Measurements from ENCODE around the gene RHOXF2B.
"Not testable (repeated sequence)": the region's sequence is repeated elsewhere in the genome, so short reads cannot be mapped to it uniquely, and the experiment has no call there.

The RHOXF2B gene

DNA sequence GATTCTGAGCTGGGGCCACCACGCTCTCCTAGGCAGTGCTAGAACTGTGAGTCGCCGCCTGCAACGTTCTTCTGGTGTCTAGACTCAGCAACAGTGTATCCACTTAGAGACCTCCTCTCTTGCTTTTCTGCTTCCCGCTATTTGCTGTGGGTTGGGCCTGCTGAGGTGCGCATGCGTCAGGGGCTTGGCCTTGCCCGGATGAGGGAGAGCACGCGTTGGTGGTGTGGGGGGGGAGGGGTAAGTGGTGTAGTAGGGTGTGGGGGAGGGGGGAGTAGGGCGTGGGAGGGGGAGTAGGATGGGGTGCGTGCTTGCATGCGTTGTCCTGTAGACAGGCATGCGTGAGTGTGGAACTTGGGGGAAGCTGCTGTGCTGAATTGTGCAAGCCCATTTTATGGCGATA lies at the start of gene RHOXF2B:
RHOXF2B (minus strand) TSS at position 101 of the 400 bp plus-strand sequence. CDS start 138 bp downstream, outside the sequence.
- DNase-seq (ENCODE audit: low read depth); H3K9me3 ChIP-seq (ENCODE audit: control insufficient read depth, low read length); H3K36me3 ChIP-seq (ENCODE audit: control insufficient read depth, insufficient read depth, low read length, severe bottlenecking); H3K4me1 ChIP-seq (ENCODE audit: control insufficient read depth, insufficient read depth, low read length); H3K9ac ChIP-seq (ENCODE audit: low read length); H3K4me3 ChIP-seq (ENCODE audit: low read length); H3K27me3 ChIP-seq (replicated peaks; ENCODE audit: control insufficient read depth, insufficient read depth, low read length): not testable (repeated sequence)

DNA sequence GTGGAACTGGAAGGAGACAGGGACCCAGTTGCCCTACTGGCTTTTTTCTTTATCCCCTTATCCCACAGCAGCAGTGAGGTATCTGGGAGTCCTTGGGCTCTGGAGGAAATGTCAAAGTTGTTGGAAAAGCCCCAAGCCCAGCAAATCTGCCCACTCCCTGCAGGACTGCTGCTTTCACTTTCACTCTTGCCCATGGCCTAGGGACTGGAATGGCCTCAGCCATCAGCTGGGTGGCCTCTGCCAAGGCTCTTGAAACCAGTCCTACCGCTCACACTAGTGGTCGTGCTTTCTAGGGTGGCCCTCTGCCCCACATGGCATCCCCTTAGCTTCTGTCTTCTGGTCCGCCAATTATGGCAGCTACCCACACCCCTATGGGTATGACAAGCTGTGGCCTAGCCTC lies 48.0 kb upstream of the RHOXF2B start:
- no peaks in the 10 kb centered on the region for H3K36me3 ChIP-seq (ENCODE audit: control insufficient read depth, insufficient read depth, low read length, severe bottlenecking)
- no peak overlapping the region for H3K9ac ChIP-seq (ENCODE audit: low read length)
- no peaks in the 10 kb centered on the region for H3K9me3 ChIP-seq (ENCODE audit: control insufficient read depth, low read length)
- no peak for DNase-seq (ENCODE audit: low read depth)
- no peak overlapping the region for H3K4me3 ChIP-seq (ENCODE audit: low read length)
- H3K4me1 ChIP-seq (ENCODE audit: control insufficient read depth, insufficient read depth, low read length), result peaks cover 8% of the 10 kb centered on the region
- H3K27me3 ChIP-seq (replicated peaks; ENCODE audit: control insufficient read depth, insufficient read depth, low read length), result no peaks in the 10 kb centered on the region

DNA sequence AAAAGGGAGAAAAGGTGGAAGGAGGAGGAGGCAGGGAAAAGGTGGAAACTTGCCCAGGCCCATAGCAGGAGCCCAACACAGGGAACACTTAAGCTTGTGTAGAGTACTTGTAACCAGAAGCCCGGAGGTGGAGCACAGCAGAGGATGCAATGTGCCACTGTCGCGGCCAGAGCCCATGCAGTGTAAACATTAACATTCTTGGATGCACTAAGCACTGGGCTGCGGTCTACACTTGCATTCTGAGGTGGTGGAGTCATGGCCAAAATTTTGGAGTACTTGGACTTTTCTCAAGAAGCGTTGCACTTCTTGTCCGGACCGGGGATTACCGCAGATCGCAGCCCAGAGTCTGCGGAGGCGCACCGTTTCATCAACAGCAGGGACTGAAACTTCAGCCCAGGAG lies 42.7 kb upstream of the RHOXF2B start:
- no peak overlapping the region for H3K9ac ChIP-seq (ENCODE audit: low read length)
- DNase-seq (ENCODE audit: low read depth), result no peak
- H3K36me3 ChIP-seq (ENCODE audit: control insufficient read depth, insufficient read depth, low read length, severe bottlenecking), result no peaks in the 10 kb centered on the region
- H3K9me3 ChIP-seq (ENCODE audit: control insufficient read depth, low read length), result no peaks in the 10 kb centered on the region
- peaks cover 4% of the 10 kb centered on the region for H3K27me3 ChIP-seq (replicated peaks; ENCODE audit: control insufficient read depth, insufficient read depth, low read length)
- no peak overlapping the region for H3K4me3 ChIP-seq (ENCODE audit: low read length)
- H3K4me1 ChIP-seq (ENCODE audit: control insufficient read depth, insufficient read depth, low read length), result no peaks in the 10 kb centered on the region

GRCh38 chrX:120115438-120115963 lies 38.0 kb upstream of the RHOXF2B start, which contains the start of gene RHOXF1:
Gene RHOXF1 (minus strand): TSS chrX:120115913. CDS start chrX:120115862, 51 bp downstream.
- Histone ChIP-seq H3K4me3 (ENCODE audit: low read length) (no peak within 1 kb of the TSS), H3K27me3 (replicated peaks; ENCODE audit: control insufficient read depth, insufficient read depth, low read length) (peaks cover 4% of the 10 kb centered on the region), H3K4me1 (ENCODE audit: control insufficient read depth, insufficient read depth, low read length) (peaks cover 14% of the 10 kb centered on the region), H3K9ac (ENCODE audit: low read length) (no peak within 1 kb of the TSS), H3K9me3 (ENCODE audit: control insufficient read depth, low read length) (peaks cover 2% of the 10 kb centered on the region), H3K36me3 (ENCODE audit: control insufficient read depth, insufficient read depth, low read length, severe bottlenecking) (no peaks in the 10 kb centered on the region)
- DNase-seq (ENCODE audit: low read depth), result no peak

DNA sequence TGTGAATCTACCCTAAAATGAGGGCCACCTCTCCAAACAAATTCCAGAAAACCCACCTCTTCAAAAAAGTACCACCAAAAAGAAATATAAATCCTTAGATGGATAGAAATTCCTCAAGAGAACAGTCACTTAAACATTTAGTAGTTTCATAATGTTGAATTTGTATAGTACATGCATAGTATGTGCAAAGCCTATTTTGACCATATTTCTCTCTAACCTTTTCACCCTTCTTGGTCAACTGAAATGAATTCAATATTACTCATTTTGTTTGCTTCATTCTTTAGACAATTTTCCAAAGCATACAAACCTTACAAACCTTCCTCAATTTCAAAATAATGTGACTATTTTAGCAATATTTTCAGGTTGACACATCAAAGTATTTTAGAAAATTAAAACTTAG lies 34.1 kb upstream of the RHOXF2B start:
- peak; percentile 35 for DNase-seq (ENCODE audit: low read depth)
- Histone ChIP-seq H3K27me3 (replicated peaks; ENCODE audit: control insufficient read depth, insufficient read depth, low read length) (no peaks in the 10 kb centered on the region), H3K4me1 (ENCODE audit: control insufficient read depth, insufficient read depth, low read length) (peaks cover 17% of the 10 kb centered on the region), H3K4me3 (ENCODE audit: low read length) (no peak overlapping the region), H3K9ac (ENCODE audit: low read length) (no peak overlapping the region), H3K36me3 (ENCODE audit: control insufficient read depth, insufficient read depth, low read length, severe bottlenecking) (no peaks in the 10 kb centered on the region), H3K9me3 (ENCODE audit: control insufficient read depth, low read length) (peaks cover 2% of the 10 kb centered on the region)

GRCh38 chrX:120109378-120109777 lies 31.9 kb upstream of the RHOXF2B start:
- Histone ChIP-seq H3K4me1 (ENCODE audit: control insufficient read depth, insufficient read depth, low read length) (peaks cover 17% of the 10 kb centered on the region), H3K9ac (ENCODE audit: low read length) (no peak overlapping the region), H3K27me3 (replicated peaks; ENCODE audit: control insufficient read depth, insufficient read depth, low read length) (no peaks in the 10 kb centered on the region), H3K36me3 (ENCODE audit: control insufficient read depth, insufficient read depth, low read length, severe bottlenecking) (no peaks in the 10 kb centered on the region), H3K9me3 (ENCODE audit: control insufficient read depth, low read length) (no peaks in the 10 kb centered on the region), H3K4me3 (ENCODE audit: low read length) (no peak overlapping the region)
- DNase-seq (ENCODE audit: low read depth), result no peak

GRCh38 chrX:120104707-120105106 lies 27.2 kb upstream of the RHOXF2B start:
- not testable (repeated sequence) for H3K9ac ChIP-seq (ENCODE audit: low read length); H3K36me3 ChIP-seq (ENCODE audit: control insufficient read depth, insufficient read depth, low read length, severe bottlenecking); H3K4me1 ChIP-seq (ENCODE audit: control insufficient read depth, insufficient read depth, low read length); H3K4me3 ChIP-seq (ENCODE audit: low read length); H3K27me3 ChIP-seq (replicated peaks; ENCODE audit: control insufficient read depth, insufficient read depth, low read length); DNase-seq (ENCODE audit: low read depth)
- peaks cover 13% of the 10 kb centered on the region for H3K9me3 ChIP-seq (ENCODE audit: control insufficient read depth, low read length)

DNA sequence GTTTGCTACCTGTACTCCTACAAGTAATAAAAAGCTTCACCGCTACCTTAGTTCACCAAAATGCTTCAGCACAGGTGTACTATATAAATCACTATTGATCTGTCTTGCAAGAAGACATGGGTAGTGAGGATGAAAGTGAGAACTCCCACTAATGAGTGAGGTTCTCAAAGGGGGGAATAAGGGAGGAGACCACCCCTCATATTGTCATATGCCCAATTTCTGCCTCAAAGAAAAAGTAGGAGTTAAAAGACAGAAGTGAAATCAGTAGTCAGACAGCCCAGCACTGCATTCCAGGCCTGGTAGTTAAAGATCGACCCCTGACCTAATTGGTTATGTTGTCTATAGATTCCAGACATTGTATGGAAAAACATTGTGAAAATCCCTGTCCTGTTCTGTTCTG lies 23.6 kb upstream of the RHOXF2B start:
- not testable (repeated sequence) for H3K27me3 ChIP-seq (replicated peaks; ENCODE audit: control insufficient read depth, insufficient read depth, low read length); H3K9ac ChIP-seq (ENCODE audit: low read length); DNase-seq (ENCODE audit: low read depth); H3K36me3 ChIP-seq (ENCODE audit: control insufficient read depth, insufficient read depth, low read length, severe bottlenecking); H3K4me3 ChIP-seq (ENCODE audit: low read length); H3K4me1 ChIP-seq (ENCODE audit: control insufficient read depth, insufficient read depth, low read length)
- H3K9me3 ChIP-seq (ENCODE audit: control insufficient read depth, low read length), result peaks cover 13% of the 10 kb centered on the region

- DNase-seq (ENCODE audit: low read depth), result no peak
- peaks cover 10% of the 10 kb centered on the region for H3K27me3 ChIP-seq (replicated peaks; ENCODE audit: control insufficient read depth, insufficient read depth, low read length)
- no peaks in the 10 kb centered on the region for H3K36me3 ChIP-seq (ENCODE audit: control insufficient read depth, insufficient read depth, low read length, severe bottlenecking)
- H3K9me3 ChIP-seq (ENCODE audit: control insufficient read depth, low read length), result no peaks in the 10 kb centered on the region
- H3K4me1 ChIP-seq (ENCODE audit: control insufficient read depth, insufficient read depth, low read length), result peaks cover 5% of the 10 kb centered on the region
- no peak overlapping the region for H3K4me3 ChIP-seq (ENCODE audit: low read length)
- H3K9ac ChIP-seq (ENCODE audit: low read length), result no peak overlapping the region
These were observed 12.7 kb upstream of the RHOXF2B start for GRCh38 chrX:120090208-120090607.

GRCh38 chrX:120087289-120088017 lies 10.0 kb upstream of the RHOXF2B start:
- H3K9ac ChIP-seq (ENCODE audit: low read length), result no peak overlapping the region
- no peak for DNase-seq (ENCODE audit: low read depth)
- no peaks in the 10 kb centered on the region for H3K36me3 ChIP-seq (ENCODE audit: control insufficient read depth, insufficient read depth, low read length, severe bottlenecking)
- H3K4me1 ChIP-seq (ENCODE audit: control insufficient read depth, insufficient read depth, low read length), result peaks cover 5% of the 10 kb centered on the region
- peak overlapping the region; percentile 36 for H3K4me3 ChIP-seq (ENCODE audit: low read length)
- no peaks in the 10 kb centered on the region for H3K9me3 ChIP-seq (ENCODE audit: control insufficient read depth, low read length)
- H3K27me3 ChIP-seq (replicated peaks; ENCODE audit: control insufficient read depth, insufficient read depth, low read length), result peaks cover 5% of the 10 kb centered on the region

GRCh38 chrX:120085553-120086185 lies 8.2 kb upstream of the RHOXF2B start:
- H3K27me3 ChIP-seq (replicated peaks; ENCODE audit: control insufficient read depth, insufficient read depth, low read length); H3K36me3 ChIP-seq (ENCODE audit: control insufficient read depth, insufficient read depth, low read length, severe bottlenecking); DNase-seq (ENCODE audit: low read depth); H3K4me1 ChIP-seq (ENCODE audit: control insufficient read depth, insufficient read depth, low read length); H3K9ac ChIP-seq (ENCODE audit: low read length); H3K4me3 ChIP-seq (ENCODE audit: low read length); H3K9me3 ChIP-seq (ENCODE audit: control insufficient read depth, low read length): not testable (repeated sequence)

Data from adipocyte (in vitro differentiated cells).